Peyer's patch (tissue), 4 donors: ENCODE measurements around the gene ACOT7. TPM values are rescaled to one million over a fixed set of nuclear protein-coding genes. Genes with fewer than 3 reads are reported as not detected.
A peak's percentile ranks its signal among the peaks of the same experiment; 100 is the strongest.

Experiments
- DNase-seq, 3 donors: peaks; one replicate each; pipeline ENCODE4 v3.0.0-alpha.2; 2017 to 2019
- H3K27ac ChIP-seq, 4 donors: fragments of 200-600 bp; sonication (generic); one replicate each; pipeline ENCODE4 v1.5.1; 2016 to 2019
- H3K27me3 ChIP-seq, 2 donors: fragments of 200-600 bp; sonication (generic); one replicate each; pipeline ENCODE4 v1.5.1; 2019
- H3K36me3 ChIP-seq, 3 donors: fragments of 200-600 bp; sonication (generic); one replicate each; pipeline ENCODE4 v1.5.1; 2016 to 2019
- H3K4me1 ChIP-seq, 4 donors: fragments of 200-600 bp; sonication (generic); one replicate each; pipeline ENCODE4 v1.5.1; 2016 to 2019
- H3K4me3 ChIP-seq, 4 donors: fragments of 200-600 bp; sonication (generic); 1 replicate in 3 of 4; 2 replicates in 1 of 4; pipeline ENCODE4 v1.5.1; 2016 to 2019; ENCODE audit warnings: mild to moderate bottlenecking in 1 of 4
- H3K9me3 ChIP-seq, 4 donors: fragments of 200-600 bp; sonication (generic); one replicate each; pipeline ENCODE4 v1.5.1; 2016 to 2019; ENCODE audit warnings: mild to moderate bottlenecking in 1 of 4
- POLR2A ChIP-seq, 2 donors: fragments of 450-650 bp; IDR thresholded peaks; one replicate each; pipeline ENCODE4 v1.5.1; 2017; ENCODE audit warnings: antibody characterized with exemption in 2 of 2, mild to moderate bottlenecking in 2 of 2, moderate library complexity in 2 of 2
- total RNA-seq, 4 donors: library from RNA; depleted of rRNA; stranded (reverse); fragments of >200 nt; gene quantifications; one replicate each; pipeline ENCODE4 v1.1.0, GENCODE V29; 2016
- TF ChIP-seq, protein P1 (sequence below), 6 experiments: fragments of 450-650 bp in 4 of 6; fragments of 200-600 bp in 2 of 6; sonication (generic) in 1 of 6; IDR thresholded peaks; one replicate each; pipeline ENCODE4 v1.5.1; 2017 to 2019; ENCODE audit warnings: antibody characterized with exemption in 6 of 6, mild to moderate bottlenecking in 3 of 6, moderate library complexity in 1 of 6

The ACOT7 gene
- total RNA-seq, 4 donors from 2014 or later = 38.4 to 93.2 (median 67.1) TPM

DNA sequence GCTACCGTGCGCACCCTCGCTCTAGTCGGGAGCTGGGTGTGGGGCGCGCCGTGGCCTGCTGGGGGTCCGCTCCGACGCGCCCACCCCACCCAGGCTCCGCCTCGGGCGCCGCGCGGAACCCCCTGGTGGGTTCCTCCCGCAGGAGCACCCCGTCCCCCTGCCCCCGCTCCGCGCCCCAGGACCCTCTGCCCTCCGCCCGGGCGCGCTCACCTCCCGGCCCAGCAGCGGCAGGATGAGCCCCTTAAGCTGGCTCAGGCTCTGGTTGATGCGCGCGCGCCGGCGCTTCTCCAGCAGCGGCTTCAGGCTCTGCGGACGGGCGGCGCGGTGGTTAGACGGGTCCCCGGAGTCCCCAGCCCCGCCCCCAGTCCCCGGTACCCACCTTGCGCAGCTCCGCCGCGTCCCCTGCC, 25.8 kb upstream of the ACOT7 start:
- TF ChIP-seq POLR2A (IDR thresholded peaks at IDR 0.05) = no peak
- Histone ChIP-seq H3K27ac (peak overlapping the region in 3 of 4 donors; percentile 9 to 29 (median 19)), H3K9me3 (peaks cover 0 to 3% (median 0%) of the 10 kb centered on the region in 4 donors), H3K4me1 (peaks cover 3 to 55% (median 31%) of the 10 kb centered on the region in 4 donors), H3K4me3 (peak overlapping the region; percentile 4 to 58 (median 48)), H3K36me3 (no peaks in the 10 kb centered on the region), H3K27me3 (peaks cover 0 to 37% of the 10 kb centered on the region in 2 donors)
- no peak for DNase-seq

DNA sequence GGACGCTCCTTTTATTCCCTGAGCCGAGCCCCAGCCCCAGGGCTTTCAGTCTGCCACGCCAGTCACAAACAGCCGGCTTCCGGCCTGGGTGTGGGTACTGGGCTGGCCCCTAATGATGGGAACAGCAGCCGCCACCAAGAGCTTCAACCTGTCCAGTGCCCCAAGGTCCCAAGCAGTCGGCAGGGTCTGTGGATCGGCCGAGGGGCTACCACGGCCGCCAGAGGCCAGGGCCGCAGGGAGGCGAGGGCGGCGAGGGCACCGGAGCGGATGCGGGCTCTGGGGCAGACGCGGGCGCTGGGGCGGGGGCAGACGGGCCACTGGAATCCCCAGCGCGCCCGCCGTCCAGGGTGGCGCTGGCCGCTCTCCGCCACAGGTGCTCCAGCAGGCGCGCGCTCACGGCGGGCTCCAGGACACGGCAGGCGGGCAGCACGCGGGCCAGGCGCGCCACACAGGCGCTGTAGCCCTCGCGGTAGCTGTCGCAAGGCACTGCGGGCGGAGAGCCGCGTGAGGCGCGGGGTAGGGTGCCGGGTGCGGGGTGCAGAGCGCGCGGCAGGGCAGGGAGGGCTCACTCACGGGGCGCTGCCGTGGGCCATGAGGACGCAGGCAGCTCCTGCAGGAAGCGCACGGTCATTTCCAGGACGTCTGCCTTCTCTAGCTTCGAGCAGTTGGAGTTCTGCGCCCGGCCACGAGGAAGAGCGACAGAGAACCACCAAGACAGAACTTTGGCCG, 25.3 kb upstream of the ACOT7 start:
- Histone ChIP-seq H3K36me3 (no peaks in the 10 kb centered on the region), H3K9me3 (peaks cover 0 to 3% (median 0%) of the 10 kb centered on the region in 4 donors), H3K4me1 (peaks cover 3 to 53% (median 25%) of the 10 kb centered on the region in 4 donors), H3K27ac (peak overlapping the region in 1 of 4 donors; percentile 21), H3K27me3 (peaks cover 0 to 31% of the 10 kb centered on the region in 2 donors), H3K4me3 (peak overlapping the region in 2 of 4 donors; percentile 56 to 58)
- peak in 1 of 3 donors; percentile 61 for DNase-seq
- no peak for TF ChIP-seq POLR2A (IDR thresholded peaks at IDR 0.05)
- TF ChIP-seq, protein P1, sequence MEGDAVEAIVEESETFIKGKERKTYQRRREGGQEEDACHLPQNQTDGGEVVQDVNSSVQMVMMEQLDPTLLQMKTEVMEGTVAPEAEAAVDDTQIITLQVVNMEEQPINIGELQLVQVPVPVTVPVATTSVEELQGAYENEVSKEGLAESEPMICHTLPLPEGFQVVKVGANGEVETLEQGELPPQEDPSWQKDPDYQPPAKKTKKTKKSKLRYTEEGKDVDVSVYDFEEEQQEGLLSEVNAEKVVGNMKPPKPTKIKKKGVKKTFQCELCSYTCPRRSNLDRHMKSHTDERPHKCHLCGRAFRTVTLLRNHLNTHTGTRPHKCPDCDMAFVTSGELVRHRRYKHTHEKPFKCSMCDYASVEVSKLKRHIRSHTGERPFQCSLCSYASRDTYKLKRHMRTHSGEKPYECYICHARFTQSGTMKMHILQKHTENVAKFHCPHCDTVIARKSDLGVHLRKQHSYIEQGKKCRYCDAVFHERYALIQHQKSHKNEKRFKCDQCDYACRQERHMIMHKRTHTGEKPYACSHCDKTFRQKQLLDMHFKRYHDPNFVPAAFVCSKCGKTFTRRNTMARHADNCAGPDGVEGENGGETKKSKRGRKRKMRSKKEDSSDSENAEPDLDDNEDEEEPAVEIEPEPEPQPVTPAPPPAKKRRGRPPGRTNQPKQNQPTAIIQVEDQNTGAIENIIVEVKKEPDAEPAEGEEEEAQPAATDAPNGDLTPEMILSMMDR (IDR thresholded peaks at IDR 0.05) = peak in 1 of 6 experiments; percentile 6

GRCh38 chr1:6417961-6418667, 24.5 kb upstream of the ACOT7 start:
- TF ChIP-seq, protein P1 (IDR thresholded peaks at IDR 0.05) = no peak
- TF ChIP-seq POLR2A (IDR thresholded peaks at IDR 0.05) = no peak
- H3K27ac ChIP-seq = no peak overlapping the region
- peak overlapping the region in 2 of 4 donors; percentile 56 to 58 for H3K4me3 ChIP-seq
- peaks cover 0 to 29% of the 10 kb centered on the region in 2 donors for H3K27me3 ChIP-seq
- peaks cover 0 to 3% (median 0%) of the 10 kb centered on the region in 4 donors for H3K9me3 ChIP-seq
- DNase-seq = peak in 1 of 3 donors; percentile 63
- H3K4me1 ChIP-seq = peaks cover 3 to 46% (median 20%) of the 10 kb centered on the region in 4 donors
- H3K36me3 ChIP-seq = no peaks in the 10 kb centered on the region

GRCh38 chr1:6416906-6417305, 23.3 kb upstream of the ACOT7 start:
- peaks cover 3 to 44% (median 20%) of the 10 kb centered on the region in 4 donors for H3K4me1 ChIP-seq
- no peak for DNase-seq
- H3K27ac ChIP-seq = no peak overlapping the region
- H3K9me3 ChIP-seq = peaks cover 0 to 3% (median 0%) of the 10 kb centered on the region in 4 donors
- no peaks in the 10 kb centered on the region for H3K36me3 ChIP-seq
- no peak for TF ChIP-seq POLR2A (IDR thresholded peaks at IDR 0.05)
- TF ChIP-seq, protein P1 (IDR thresholded peaks at IDR 0.05) = no peak
- peaks cover 0 to 29% of the 10 kb centered on the region in 2 donors for H3K27me3 ChIP-seq
- no peak overlapping the region for H3K4me3 ChIP-seq

DNA sequence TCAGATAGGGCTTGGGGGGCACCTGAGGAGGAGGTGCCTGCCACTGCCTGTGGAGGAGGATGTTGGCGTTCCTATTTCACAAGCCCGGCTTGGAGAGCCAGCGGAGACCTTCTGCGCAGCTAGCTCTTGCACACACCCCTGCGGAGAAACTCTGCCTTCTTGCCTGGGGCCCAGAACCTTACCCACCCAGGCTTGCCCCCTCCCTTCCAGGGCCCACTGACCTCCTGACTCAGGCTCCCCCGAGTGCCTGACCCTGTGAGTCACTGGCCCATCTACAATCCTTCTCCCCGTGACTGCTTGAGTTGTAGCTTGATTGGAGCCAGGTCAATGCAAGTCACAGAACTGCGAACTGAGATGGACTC, 22.7 kb upstream of the ACOT7 start:
- H3K36me3 ChIP-seq = no peaks in the 10 kb centered on the region
- H3K4me1 ChIP-seq = peaks cover 3 to 44% (median 20%) of the 10 kb centered on the region in 4 donors
- H3K9me3 ChIP-seq = peaks cover 0 to 3% (median 0%) of the 10 kb centered on the region in 4 donors
- TF ChIP-seq, protein P1 (IDR thresholded peaks at IDR 0.05) = no peak
- no peak for TF ChIP-seq POLR2A (IDR thresholded peaks at IDR 0.05)
- no peak overlapping the region for H3K27ac ChIP-seq
- DNase-seq = no peak
- H3K27me3 ChIP-seq = peaks cover 0 to 29% of the 10 kb centered on the region in 2 donors
- no peak overlapping the region for H3K4me3 ChIP-seq
